ENCODE results near the gene PSMG2.
A peak's percentile ranks its signal among the peaks of the same experiment; 100 is the strongest.
"Not testable (repeated sequence)": the region's sequence is repeated elsewhere in the genome, so short reads cannot be mapped to it uniquely, and the experiment has no call there.

Gene PSMG2

GRCh38 chr18:12722731-12723130 is 19.9 kb downstream of the PSMG2 start:
- no peak for DNase-seq

- DNase-seq: no peak
These were observed 23.5 kb downstream of the PSMG2 start for GRCh38 chr18:12726331-12726730.

- peak; percentile 34 for DNase-seq
These were observed 24.1 kb downstream of the PSMG2 start for GRCh38 chr18:12726774-12727550.

- DNase-seq: no peak
These were observed 34.5 kb downstream of the PSMG2 start for GRCh38 chr18:12737243-12737902.

GRCh38 chr18:12741351-12741750 is 38.5 kb downstream of the PSMG2 start:
- no peak for DNase-seq

GRCh38 chr18:12742453-12742852 is 39.6 kb downstream of the PSMG2 start:
- no peak for DNase-seq

- DNase-seq: no peak
These were observed 41.3 kb downstream of the PSMG2 start for GRCh38 chr18:12744103-12744502.

GRCh38 chr18:12745095-12745795 is 42.4 kb downstream of the PSMG2 start:
- no peak for DNase-seq

GRCh38 chr18:12747530-12748315 is 44.9 kb downstream of the PSMG2 start:
- no peak for DNase-seq

GRCh38 chr18:12748671-12749070 is 45.8 kb downstream of the PSMG2 start:
- no peak for DNase-seq

- no peak for DNase-seq
These were observed 46.3 kb downstream of the PSMG2 start for GRCh38 chr18:12749121-12749520.

GRCh38 chr18:12750076-12750714 is 47.4 kb downstream of the PSMG2 start:
- DNase-seq: no peak

- no peak for DNase-seq
These were observed 48.1 kb downstream of the PSMG2 start for GRCh38 chr18:12750715-12751502.

GRCh38 chr18:12751503-12751884 is 48.7 kb downstream of the PSMG2 start:
- DNase-seq: no peak

- DNase-seq: no peak
These were observed 49.0 kb downstream of the PSMG2 start for GRCh38 chr18:12751891-12752290.

GRCh38 chr18:12754511-12754910 is 51.7 kb downstream of the PSMG2 start:
- DNase-seq: no peak

GRCh38 chr18:12755606-12756005 is 52.8 kb downstream of the PSMG2 start:
- DNase-seq: not testable (repeated sequence)

- not testable (repeated sequence) for DNase-seq
These were observed 53.9 kb downstream of the PSMG2 start for GRCh38 chr18:12756619-12757239.

GRCh38 chr18:12758566-12758965 is 55.7 kb downstream of the PSMG2 start:
- not testable (repeated sequence) for DNase-seq

- no peak for DNase-seq
These were observed 62.3 kb downstream of the PSMG2 start for GRCh38 chr18:12765126-12765525.

GRCh38 chr18:12765586-12765985 is 62.7 kb downstream of the PSMG2 start:
- no peak for DNase-seq
